ENCODE measurements around the gene RANBP3.

Gene RANBP3

GRCh38 chr19:5908773-5909442 lies 69.0 kb downstream of the RANBP3 start:
- TF ChIP-seq FOXM1 (IDR thresholded peaks at IDR 0.05; ENCODE audit: borderline replicate concordance, low read depth) = no peak
- no peak for TF ChIP-seq EGR1 (IDR thresholded peaks at IDR 0.05)
- TF ChIP-seq USF1 (IDR thresholded peaks at IDR 0.05) = no peak
- TF ChIP-seq CREB1 (IDR thresholded peaks at IDR 0.05; ENCODE audit: low read depth) = no peak
- TF ChIP-seq NFIC (IDR thresholded peaks at IDR 0.05) = no peak
- TF ChIP-seq MAX (IDR thresholded peaks at IDR 0.05) = no peak

GRCh38 chr19:5907241-5907640 lies 70.7 kb downstream of the RANBP3 start:
- TF ChIP-seq EP300 (IDR thresholded peaks at IDR 0.05; ENCODE audit: borderline replicate concordance) (no peak), YY1 (IDR thresholded peaks at IDR 0.05; ENCODE audit: low read depth) (no peak), ZBTB7A (IDR thresholded peaks at IDR 0.05; ENCODE audit: low read depth) (no peak), USF1 (IDR thresholded peaks at IDR 0.05) (no peak), TEAD4 (IDR thresholded peaks at IDR 0.05) (no peak), MAX (IDR thresholded peaks at IDR 0.05) (no peak), REST (IDR thresholded peaks at IDR 0.05; ENCODE audit: low read depth) (no peak), TCF12 (IDR thresholded peaks at IDR 0.05; ENCODE audit: low read depth) (no peak), EGR1 (IDR thresholded peaks at IDR 0.05) (no peak)

- TF ChIP-seq ZBTB7A (IDR thresholded peaks at IDR 0.05; ENCODE audit: low read depth) (no peak), CREB1 (IDR thresholded peaks at IDR 0.05; ENCODE audit: low read depth) (no peak), EP300 (IDR thresholded peaks at IDR 0.05; ENCODE audit: borderline replicate concordance) (no peak; the same call in 1 of the 2 replicates), REST (IDR thresholded peaks at IDR 0.05; ENCODE audit: low read depth) (no peak), NFIC (IDR thresholded peaks at IDR 0.05) (no peak), FOXM1 (IDR thresholded peaks at IDR 0.05; ENCODE audit: borderline replicate concordance, low read depth) (no peak), CEBPB (IDR thresholded peaks at IDR 0.05) (no peak), EGR1 (IDR thresholded peaks at IDR 0.05) (no peak), MAX (IDR thresholded peaks at IDR 0.05) (no peak), RAD21 (IDR thresholded peaks at IDR 0.05; ENCODE audit: low read depth) (no peak), YY1 (IDR thresholded peaks at IDR 0.05; ENCODE audit: low read depth) (no peak), USF1 (IDR thresholded peaks at IDR 0.05) (no peak), TCF12 (IDR thresholded peaks at IDR 0.05; ENCODE audit: low read depth) (no peak), TEAD4 (IDR thresholded peaks at IDR 0.05) (no peak), TAF1 (IDR thresholded peaks at IDR 0.05; ENCODE audit: low read depth) (no peak)
These were observed 72.7 kb downstream of the RANBP3 start for GRCh38 chr19:5905114-5905778.

GRCh38 chr19:5904352-5905113 lies 73.4 kb downstream of the RANBP3 start, which contains the start of gene VMAC:
Gene VMAC, plus strand, starts transcription at chr19:5904872. Its CDS starts 19 bp downstream, at chr19:5904891.
- TF ChIP-seq YY1 (IDR thresholded peaks at IDR 0.05; ENCODE audit: low read depth) = peak; percentile 56; the same call in 1 of the 2 replicates
- peak; percentile 38; the same call in 1 of the 2 replicates for TF ChIP-seq TCF12 (IDR thresholded peaks at IDR 0.05; ENCODE audit: low read depth)
- TF ChIP-seq EGR1 (IDR thresholded peaks at IDR 0.05) = no peak
- TF ChIP-seq TAF1 (IDR thresholded peaks at IDR 0.05; ENCODE audit: low read depth) = peak; percentile 70; the same call in 1 of the 2 replicates
- no peak for TF ChIP-seq USF1 (IDR thresholded peaks at IDR 0.05)
